ENCODE measurements around the gene ADGRB2.

ADGRB2 gene

DNA sequence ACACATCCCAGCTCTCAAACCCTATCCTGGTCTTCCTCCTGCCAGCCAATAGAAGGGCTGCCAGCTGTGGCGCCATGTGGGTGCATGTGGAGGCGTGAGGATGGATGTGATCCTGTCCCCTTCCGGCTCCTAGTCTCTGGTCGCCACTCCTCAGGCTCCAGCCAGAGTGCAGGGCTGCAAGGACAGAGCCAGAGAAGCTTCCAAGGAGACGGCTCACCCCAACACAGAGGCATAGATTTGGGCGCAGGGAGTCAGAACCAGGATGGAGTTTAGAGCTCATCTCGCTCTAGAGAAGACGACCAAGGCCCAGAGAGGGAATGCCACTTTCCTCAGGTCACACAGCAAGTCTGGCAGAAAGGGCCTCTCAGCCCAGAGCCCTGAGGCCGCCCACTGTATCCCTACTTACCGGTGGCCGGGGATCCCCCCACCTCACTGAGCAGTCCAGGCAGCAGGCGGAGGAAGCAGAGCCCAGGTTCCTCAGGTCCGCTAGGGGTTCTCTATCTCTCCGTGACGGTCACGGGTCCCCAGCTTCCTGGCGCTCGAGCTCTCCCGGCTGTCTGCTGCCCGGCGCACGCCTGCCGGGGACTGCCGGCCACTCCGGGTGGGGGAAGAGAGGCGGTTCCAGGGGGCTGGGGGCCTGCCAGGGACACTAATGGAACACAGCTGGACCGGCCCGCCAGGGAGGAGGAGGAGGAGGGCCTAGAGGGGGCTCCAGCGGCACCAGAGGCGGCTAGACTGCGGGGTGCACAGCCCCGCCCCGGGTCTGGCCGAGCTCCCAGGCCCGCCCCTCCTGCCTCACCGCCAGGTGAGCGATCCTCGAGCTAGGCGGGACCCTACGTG is 60.5 kb downstream of the ADGRB2 start, which contains the start of gene COL16A1:
Gene COL16A1 (minus strand): TSS at position 587 of the 840 bp plus-strand sequence. CDS start 1,824 bp downstream, outside the sequence.
- no peak for TF ChIP-seq CTCF (IDR thresholded peaks at IDR 0.05; ENCODE audit: unreplicated experiment in 3 of 3)

GRCh38 chr1:31702836-31703404 is 61.2 kb downstream of the ADGRB2 start:
- no peaks in the 10 kb centered on the region for H3K9me3 Mint-ChIP-seq

More for the DNA sequence above, 60.5 kb downstream of the ADGRB2 start, which contains the start of gene COL16A1:
- Mint-ChIP-seq H3K4me1 (peaks cover 81% of the 10 kb centered on the region), H3K27me3 (ENCODE audit: low read depth) (peaks cover under 1% of the 10 kb centered on the region), H3K27ac (peak within 1 kb of the TSS; percentile 89 to 97 (median 97)), H3K9me3 (no peaks in the 10 kb centered on the region), H3K4me3 (peak within 1 kb of the TSS; percentile 81 to 93 (median 90)), H3K36me3 (ENCODE audit: low read depth) (peaks cover 4% of the 10 kb centered on the region)

DNA sequence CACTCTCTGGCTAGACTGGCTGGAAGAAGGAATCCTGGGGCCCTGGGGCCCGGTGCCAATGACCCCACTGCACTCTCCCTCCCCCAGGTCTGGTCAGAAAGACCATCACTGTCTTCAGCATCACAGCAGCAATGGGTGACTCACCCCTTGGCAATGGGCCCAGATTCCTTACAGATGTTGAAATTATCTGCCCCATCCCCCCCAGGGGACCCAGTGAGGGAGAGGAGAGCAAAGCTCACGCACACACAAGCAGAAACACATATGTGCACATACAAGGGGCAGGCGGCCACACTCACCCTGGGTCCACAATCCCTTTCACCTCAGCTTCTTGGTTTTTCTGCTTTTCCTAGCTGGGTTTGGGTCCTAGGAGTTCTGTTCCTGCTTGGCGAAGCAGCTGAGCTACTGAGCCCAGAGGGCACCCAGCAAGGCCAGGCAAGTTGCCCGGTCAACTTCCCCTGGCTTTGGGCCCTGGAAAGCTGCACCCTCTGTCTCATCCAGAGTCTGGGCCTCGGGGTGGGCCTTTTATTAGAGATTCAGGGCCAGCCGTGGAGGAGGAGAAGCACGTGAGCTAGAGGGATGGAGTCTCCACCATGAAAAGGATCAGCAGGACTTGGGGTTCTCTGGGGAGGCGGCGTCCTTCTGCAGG is 62.9 kb downstream of the ADGRB2 start:
- H3K27me3 Mint-ChIP-seq (ENCODE audit: low read depth), result no peaks in the 10 kb centered on the region
- peak overlapping the region; percentile 91 to 97 (median 93) for H3K27ac Mint-ChIP-seq
- no peak for TF ChIP-seq CTCF (IDR thresholded peaks at IDR 0.05; ENCODE audit: unreplicated experiment in 3 of 3)
- H3K36me3 Mint-ChIP-seq (ENCODE audit: low read depth), result peaks cover 12% of the 10 kb centered on the region
- no peaks in the 10 kb centered on the region for H3K9me3 Mint-ChIP-seq
- H3K4me3 Mint-ChIP-seq, result peak overlapping the region; percentile 81 to 93 (median 90)
- H3K4me1 Mint-ChIP-seq, result peaks cover 71% of the 10 kb centered on the region

More at GRCh38 chr1:31702836-31703404, 61.2 kb downstream of the ADGRB2 start:
- Mint-ChIP-seq H3K27me3 (ENCODE audit: low read depth) (no peaks in the 10 kb centered on the region), H3K4me1 (peaks cover 75% of the 10 kb centered on the region), H3K4me3 (peak overlapping the region; percentile 81 to 93 (median 90)), H3K27ac (peak overlapping the region; percentile 20 to 97 (median 93)), H3K36me3 (ENCODE audit: low read depth) (peaks cover 7% of the 10 kb centered on the region)
- TF ChIP-seq CTCF (IDR thresholded peaks at IDR 0.05; ENCODE audit: unreplicated experiment in 3 of 3), result no peak

- peak overlapping the region; percentile 81 to 93 (median 90) for H3K4me3 Mint-ChIP-seq
- no peak for TF ChIP-seq CTCF (IDR thresholded peaks at IDR 0.05; ENCODE audit: unreplicated experiment in 3 of 3)
- H3K27ac Mint-ChIP-seq, result peak overlapping the region; percentile 91 to 97 (median 93)
- no peaks in the 10 kb centered on the region for H3K9me3 Mint-ChIP-seq
- H3K4me1 Mint-ChIP-seq, result peaks cover 65% of the 10 kb centered on the region
- H3K27me3 Mint-ChIP-seq (ENCODE audit: low read depth), result no peaks in the 10 kb centered on the region
- peaks cover 12% of the 10 kb centered on the region for H3K36me3 Mint-ChIP-seq (ENCODE audit: low read depth)
Observed at GRCh38 chr1:31700468-31701090, 63.6 kb downstream of the ADGRB2 start.

DNA sequence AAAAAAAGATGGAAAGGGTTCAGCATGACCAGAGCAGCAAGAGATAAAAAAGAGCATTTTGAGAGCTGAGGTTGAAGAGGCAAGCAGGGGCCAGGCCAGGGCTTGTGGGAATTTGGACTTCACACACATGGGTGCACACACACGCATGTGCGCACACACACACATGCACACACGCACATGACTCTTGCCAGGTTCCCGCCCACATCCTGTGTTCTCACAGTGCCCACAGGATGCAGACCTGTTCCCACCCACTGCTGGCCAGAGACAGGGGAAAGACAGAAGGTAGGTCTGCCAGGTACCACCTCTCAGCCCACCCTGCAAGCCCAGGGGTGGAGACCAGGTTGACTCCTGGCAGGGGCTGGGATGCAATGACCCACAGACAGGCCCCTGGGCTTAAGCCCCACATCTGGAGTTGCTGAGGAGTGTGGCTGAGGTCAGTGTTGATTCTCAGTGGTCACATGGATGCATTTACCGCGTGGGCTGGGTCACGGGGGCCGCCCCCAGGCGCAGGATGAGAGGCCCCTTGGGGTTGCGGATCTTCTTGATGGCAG is 64.7 kb downstream of the ADGRB2 start:
- Mint-ChIP-seq H3K36me3 (ENCODE audit: low read depth) (peaks cover 12% of the 10 kb centered on the region), H3K27ac (peak overlapping the region; percentile 58 to 97 (median 93)), H3K4me1 (peaks cover 61% of the 10 kb centered on the region), H3K4me3 (peak overlapping the region in 2 of 3 experiments; percentile 54 to 59), H3K9me3 (no peaks in the 10 kb centered on the region), H3K27me3 (ENCODE audit: low read depth) (no peaks in the 10 kb centered on the region)
- no peak for TF ChIP-seq CTCF (IDR thresholded peaks at IDR 0.05; ENCODE audit: unreplicated experiment in 3 of 3)
